BLaER1 (cell line): ENCODE measurements around the gene ZFPM1.
"Not testable (repeated sequence)": the region's sequence is repeated elsewhere in the genome, so short reads cannot be mapped to it uniquely, and the experiment has no call there.

Experiments used
- H3K27ac ChIP-seq: shearing (Covaris generic); formaldehyde crosslinking; 2 replicates; pipeline ENCODE4 v1.8.1; 2022
- H3K27me3 ChIP-seq: shearing (Covaris generic); formaldehyde crosslinking; 2 replicates; pipeline ENCODE4 v1.8.1; 2022
- H3K36me3 ChIP-seq: shearing (Covaris generic); formaldehyde crosslinking; 2 replicates; pipeline ENCODE4 v1.8.1; 2022
- H3K4me1 ChIP-seq: shearing (Covaris generic); formaldehyde crosslinking; 2 replicates; pipeline ENCODE4 v1.8.1; 2022
- H3K4me2 ChIP-seq: shearing (Covaris generic); formaldehyde crosslinking; 2 replicates; pipeline ENCODE4 v1.8.1; 2022
- H3K4me3 ChIP-seq: shearing (Covaris generic); formaldehyde crosslinking; 2 replicates; pipeline ENCODE4 v1.8.1; 2022
- H3K9ac ChIP-seq: shearing (Covaris generic); formaldehyde crosslinking; 2 replicates; pipeline ENCODE4 v1.8.1; 2022
- H3K9me3 ChIP-seq: shearing (Covaris generic); formaldehyde crosslinking; 2 replicates; pipeline ENCODE4 v1.8.1; 2022
- H4K20me1 ChIP-seq: shearing (Covaris generic); formaldehyde crosslinking; 2 replicates; pipeline ENCODE4 v1.8.1; 2022
- Cebpa-rat ChIP-seq: shearing (Covaris generic); IDR thresholded peaks from 2 replicates; pipeline ENCODE4 v1.8.1; 2022

Gene ZFPM1

DNA sequence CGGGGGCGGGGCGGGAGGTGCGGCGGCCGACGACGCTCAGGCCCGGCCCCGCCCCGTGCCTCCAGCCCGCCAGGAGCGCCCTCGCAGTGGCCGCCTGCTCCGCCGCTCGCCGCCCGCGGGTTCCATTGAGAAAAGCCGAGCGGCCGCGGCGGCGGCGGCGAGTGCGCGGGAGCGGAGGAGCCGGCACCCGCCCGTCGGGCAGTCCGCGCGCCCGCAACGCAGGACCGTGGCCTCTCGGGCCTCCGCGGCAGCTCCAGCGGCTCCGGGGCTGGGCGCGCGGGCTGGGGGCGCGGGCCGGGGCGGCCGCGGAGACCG is at the start of gene ZFPM1:
TSS of gene ZFPM1 (plus strand) at position 64 of the 315 bp plus-strand sequence. CDS start 359 bp downstream, outside the sequence.
- H3K9ac ChIP-seq: peak within 1 kb of the TSS; percentile 88
- H4K20me1 ChIP-seq: peaks cover 45% of the 10 kb centered on the region
- H3K4me3 ChIP-seq: peak within 1 kb of the TSS; percentile 87
- peaks cover 11% of the 10 kb centered on the region; the same call in 1 of the 2 replicates for H3K27me3 ChIP-seq
- no peak for TF ChIP-seq Cebpa-rat
- peaks cover 71% of the 10 kb centered on the region for H3K4me1 ChIP-seq
- H3K27ac ChIP-seq: peak within 1 kb of the TSS; percentile 82
- H3K4me2 ChIP-seq: peak within 1 kb of the TSS; percentile 97
- no peaks in the 10 kb centered on the region for H3K36me3 ChIP-seq
- no peaks in the 10 kb centered on the region for H3K9me3 ChIP-seq

GRCh38 chr16:88403794-88404581 is 49.1 kb upstream of the ZFPM1 start:
- Histone ChIP-seq H3K36me3 (no peaks in the 10 kb centered on the region), H3K27ac (no peak overlapping the region), H3K9me3 (no peaks in the 10 kb centered on the region), H3K4me3 (no peak overlapping the region), H3K27me3 (no peaks in the 10 kb centered on the region), H3K4me2 (peak overlapping the region; percentile 77), H3K9ac (no peak overlapping the region), H3K4me1 (peaks cover 70% of the 10 kb centered on the region), H4K20me1 (no peaks in the 10 kb centered on the region)
- no peak for TF ChIP-seq Cebpa-rat

GRCh38 chr16:88404769-88405168 is 48.3 kb upstream of the ZFPM1 start:
- no peak overlapping the region for H3K9ac ChIP-seq
- H4K20me1 ChIP-seq: no peaks in the 10 kb centered on the region
- no peaks in the 10 kb centered on the region for H3K27me3 ChIP-seq
- H3K36me3 ChIP-seq: no peaks in the 10 kb centered on the region
- no peak for TF ChIP-seq Cebpa-rat
- peaks cover 63% of the 10 kb centered on the region for H3K4me1 ChIP-seq
- H3K9me3 ChIP-seq: no peaks in the 10 kb centered on the region
- H3K4me2 ChIP-seq: peak overlapping the region; percentile 77
- no peak overlapping the region for H3K27ac ChIP-seq
- H3K4me3 ChIP-seq: no peak overlapping the region

GRCh38 chr16:88405216-88406060 is 47.6 kb upstream of the ZFPM1 start:
- H3K4me2 ChIP-seq: peak overlapping the region; percentile 77
- H3K9me3 ChIP-seq: no peaks in the 10 kb centered on the region
- no peak overlapping the region for H3K4me3 ChIP-seq
- H4K20me1 ChIP-seq: no peaks in the 10 kb centered on the region
- H3K27me3 ChIP-seq: no peaks in the 10 kb centered on the region
- H3K4me1 ChIP-seq: peaks cover 62% of the 10 kb centered on the region
- no peak for TF ChIP-seq Cebpa-rat
- H3K9ac ChIP-seq: no peak overlapping the region
- no peaks in the 10 kb centered on the region for H3K36me3 ChIP-seq
- H3K27ac ChIP-seq: no peak overlapping the region

DNA sequence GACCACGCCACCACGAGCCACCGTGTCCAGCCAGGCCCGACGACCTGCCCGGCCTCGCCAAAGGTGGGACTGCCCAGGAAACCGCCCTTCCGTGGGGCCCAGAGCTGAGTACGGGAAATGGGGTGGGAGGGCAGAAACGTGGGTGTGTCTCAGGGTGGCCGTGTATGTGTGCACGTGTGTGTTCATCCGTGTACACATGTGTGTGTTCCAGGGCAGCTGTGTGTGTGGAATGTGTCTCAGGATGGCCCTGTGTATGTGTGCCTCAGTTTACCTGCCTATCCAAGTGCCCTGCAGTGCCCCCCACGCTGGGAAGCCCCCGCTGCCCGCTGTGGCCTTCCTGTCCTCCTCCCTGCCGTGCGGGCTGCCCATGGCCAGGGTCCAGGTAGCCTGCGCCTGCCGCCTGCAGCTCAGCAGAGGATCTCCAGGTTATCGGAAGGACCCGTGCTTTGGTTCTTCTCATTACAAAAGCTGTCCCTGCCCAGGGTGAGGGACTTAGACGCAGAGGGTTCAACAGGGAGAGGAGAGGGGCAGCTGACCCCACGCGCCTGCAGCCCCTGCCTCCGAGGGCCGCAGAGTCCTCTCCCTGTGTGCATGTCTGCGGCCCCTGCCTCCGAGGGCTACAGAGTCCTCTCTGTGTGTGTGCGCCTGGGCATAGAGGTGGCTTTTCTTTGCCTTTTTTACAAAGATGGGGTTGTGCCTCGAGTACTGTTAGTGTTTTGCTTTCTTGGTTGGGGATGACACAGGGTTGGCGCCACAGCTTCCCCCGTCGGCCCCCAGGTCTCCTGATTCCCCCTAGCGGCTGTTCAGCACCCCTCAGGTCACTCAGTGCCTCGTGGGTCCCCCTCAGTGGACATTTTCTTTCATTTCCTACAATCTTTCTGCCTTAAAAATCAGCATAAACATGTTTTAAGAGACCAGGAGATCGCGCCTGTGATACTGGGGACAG is 46.7 kb upstream of the ZFPM1 start:
- Histone ChIP-seq H3K4me2 (peak overlapping the region; percentile 77; the same call in 1 of the 2 replicates), H3K9ac (no peak overlapping the region), H3K4me1 (peaks cover 62% of the 10 kb centered on the region), H3K4me3 (no peak overlapping the region), H4K20me1 (no peaks in the 10 kb centered on the region), H3K27me3 (no peaks in the 10 kb centered on the region), H3K27ac (no peak overlapping the region), H3K36me3 (no peaks in the 10 kb centered on the region), H3K9me3 (no peaks in the 10 kb centered on the region)
- no peak for TF ChIP-seq Cebpa-rat

DNA sequence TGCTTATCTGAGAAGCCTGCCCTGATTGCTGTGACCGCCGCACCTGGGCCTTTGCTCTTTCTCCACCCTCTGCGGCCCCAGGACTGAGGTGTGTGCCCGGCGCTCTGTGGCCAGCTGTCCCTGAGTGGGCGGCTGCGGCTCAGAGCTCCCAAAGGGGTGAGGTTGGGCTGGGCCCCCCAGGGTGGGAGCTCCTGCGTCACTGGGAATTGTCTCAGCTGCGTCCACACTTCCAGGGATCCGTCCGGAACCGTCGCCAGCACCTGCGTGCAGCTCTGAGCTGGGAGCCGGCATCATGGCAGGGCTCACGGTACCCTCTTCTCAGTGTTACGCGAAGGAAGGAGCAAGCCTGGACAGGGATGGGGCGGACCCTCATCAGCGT is 46.0 kb upstream of the ZFPM1 start:
- peak overlapping the region; percentile 53; the same call in 1 of the 2 replicates for H3K4me2 ChIP-seq
- no peak overlapping the region for H3K9ac ChIP-seq
- no peaks in the 10 kb centered on the region for H4K20me1 ChIP-seq

DNA sequence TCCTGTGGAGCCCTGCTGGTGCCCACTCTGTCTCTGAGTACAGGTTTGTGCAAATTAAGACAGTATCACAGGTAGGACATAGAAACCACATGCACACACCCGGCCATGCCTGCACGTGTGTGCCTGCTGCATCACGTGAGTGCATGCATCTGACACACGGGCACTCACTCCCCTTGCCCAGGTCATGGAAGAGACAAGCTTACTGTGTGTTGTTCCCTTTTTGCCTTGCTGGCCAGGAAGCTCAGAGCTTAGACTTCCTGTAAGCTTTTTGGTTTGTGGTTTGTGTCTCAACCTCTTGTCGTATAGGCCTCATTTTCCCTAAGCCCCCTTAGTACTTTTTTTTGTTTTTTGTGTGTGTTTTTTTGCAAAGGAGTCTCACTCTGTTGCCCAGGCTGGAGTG is 45.3 kb upstream of the ZFPM1 start:
- no peaks in the 10 kb centered on the region for H4K20me1 ChIP-seq
- H3K4me3 ChIP-seq: no peak overlapping the region
- peaks cover 58% of the 10 kb centered on the region for H3K4me1 ChIP-seq
- no peak overlapping the region for H3K27ac ChIP-seq
- no peaks in the 10 kb centered on the region for H3K9me3 ChIP-seq
- peak overlapping the region; percentile 53 for H3K4me2 ChIP-seq
- H3K9ac ChIP-seq: no peak overlapping the region
- no peaks in the 10 kb centered on the region for H3K36me3 ChIP-seq
- H3K27me3 ChIP-seq: no peaks in the 10 kb centered on the region
- TF ChIP-seq Cebpa-rat: no peak

More for the DNA sequence above, 46.0 kb upstream of the ZFPM1 start:
- Histone ChIP-seq H3K4me3 (no peak overlapping the region), H3K27ac (no peak overlapping the region), H3K9me3 (no peaks in the 10 kb centered on the region), H3K27me3 (no peaks in the 10 kb centered on the region), H3K36me3 (no peaks in the 10 kb centered on the region), H3K4me1 (peaks cover 62% of the 10 kb centered on the region)
- TF ChIP-seq Cebpa-rat: no peak

DNA sequence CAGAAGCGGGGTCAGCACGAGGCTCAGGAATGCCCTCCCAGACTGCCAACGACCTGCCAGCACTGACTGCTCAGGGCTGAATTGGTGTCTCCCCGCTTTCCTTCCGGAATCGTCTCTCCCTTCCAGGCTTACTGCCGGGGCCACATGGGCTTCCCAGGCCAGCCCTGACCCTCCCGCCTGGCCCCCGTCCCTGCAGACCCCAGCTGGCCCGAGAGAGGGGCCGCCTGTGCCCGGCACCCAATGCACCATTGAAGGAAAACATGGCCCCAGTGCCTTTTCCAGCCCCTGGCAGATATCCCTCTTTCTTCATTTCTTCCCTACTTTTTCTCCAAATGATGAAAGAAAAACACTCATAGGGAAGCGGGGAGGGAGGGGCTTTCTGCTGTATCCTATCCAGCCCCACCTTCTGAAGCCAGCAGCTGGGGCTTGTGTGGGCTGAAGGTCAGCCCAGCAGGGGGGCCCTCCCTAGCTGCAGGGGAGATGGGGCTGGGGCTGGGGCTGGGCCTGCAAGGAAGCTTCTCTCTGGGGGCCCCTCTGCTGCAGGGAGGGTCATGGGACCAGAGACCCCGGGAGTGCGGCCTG is 44.4 kb upstream of the ZFPM1 start:
- no peaks in the 10 kb centered on the region for H3K36me3 ChIP-seq
- TF ChIP-seq Cebpa-rat: no peak
- peaks cover 49% of the 10 kb centered on the region for H3K4me1 ChIP-seq
- H3K9ac ChIP-seq: no peak overlapping the region
- no peaks in the 10 kb centered on the region for H3K27me3 ChIP-seq
- H3K4me2 ChIP-seq: peak overlapping the region; percentile 53
- no peak overlapping the region for H3K4me3 ChIP-seq
- H3K9me3 ChIP-seq: no peaks in the 10 kb centered on the region
- no peak overlapping the region for H3K27ac ChIP-seq
- H4K20me1 ChIP-seq: no peaks in the 10 kb centered on the region

DNA sequence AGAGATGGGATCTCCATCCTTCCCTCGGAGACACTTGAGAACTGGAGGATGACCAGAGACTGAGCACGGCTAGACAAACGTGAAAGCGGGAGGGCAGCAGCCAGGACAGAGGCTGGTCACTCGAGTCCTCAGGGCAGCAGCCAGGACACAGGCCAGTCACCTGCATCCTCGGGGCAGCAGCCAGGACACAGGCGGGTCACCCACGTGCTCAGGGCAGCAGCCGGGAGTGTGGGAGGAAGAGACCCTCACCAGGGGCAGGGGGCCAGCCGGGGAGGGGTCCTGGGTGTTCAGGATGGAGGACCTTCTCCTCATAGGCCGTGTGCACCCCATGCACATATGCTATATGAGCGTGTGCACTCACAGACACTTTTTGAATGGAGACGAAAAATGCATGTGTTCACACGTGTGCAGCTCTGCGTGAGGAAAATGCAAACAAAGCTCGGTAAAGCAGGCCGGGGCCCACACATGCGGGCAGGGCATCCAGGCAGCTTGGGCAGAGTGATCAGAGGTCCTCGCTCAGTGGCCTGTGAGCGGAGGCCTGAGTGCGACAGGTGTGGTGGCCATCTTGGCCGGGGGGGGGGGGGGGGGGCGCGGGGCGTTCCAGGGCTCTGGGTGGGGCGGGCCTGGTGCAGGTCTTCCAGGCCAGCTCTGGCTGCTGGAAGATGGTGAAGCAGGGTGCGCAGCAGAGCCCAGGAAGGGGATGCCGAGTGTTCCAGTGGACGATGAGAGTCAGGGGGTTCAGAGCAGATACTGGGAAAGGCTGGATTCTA is 43.6 kb upstream of the ZFPM1 start:
- Histone ChIP-seq H3K36me3 (no peaks in the 10 kb centered on the region), H3K4me2 (no peak overlapping the region), H3K27me3 (no peaks in the 10 kb centered on the region), H3K27ac (no peak overlapping the region), H3K9me3 (no peaks in the 10 kb centered on the region), H4K20me1 (no peaks in the 10 kb centered on the region), H3K4me1 (peaks cover 41% of the 10 kb centered on the region), H3K9ac (no peak overlapping the region), H3K4me3 (no peak overlapping the region)
- no peak for TF ChIP-seq Cebpa-rat

DNA sequence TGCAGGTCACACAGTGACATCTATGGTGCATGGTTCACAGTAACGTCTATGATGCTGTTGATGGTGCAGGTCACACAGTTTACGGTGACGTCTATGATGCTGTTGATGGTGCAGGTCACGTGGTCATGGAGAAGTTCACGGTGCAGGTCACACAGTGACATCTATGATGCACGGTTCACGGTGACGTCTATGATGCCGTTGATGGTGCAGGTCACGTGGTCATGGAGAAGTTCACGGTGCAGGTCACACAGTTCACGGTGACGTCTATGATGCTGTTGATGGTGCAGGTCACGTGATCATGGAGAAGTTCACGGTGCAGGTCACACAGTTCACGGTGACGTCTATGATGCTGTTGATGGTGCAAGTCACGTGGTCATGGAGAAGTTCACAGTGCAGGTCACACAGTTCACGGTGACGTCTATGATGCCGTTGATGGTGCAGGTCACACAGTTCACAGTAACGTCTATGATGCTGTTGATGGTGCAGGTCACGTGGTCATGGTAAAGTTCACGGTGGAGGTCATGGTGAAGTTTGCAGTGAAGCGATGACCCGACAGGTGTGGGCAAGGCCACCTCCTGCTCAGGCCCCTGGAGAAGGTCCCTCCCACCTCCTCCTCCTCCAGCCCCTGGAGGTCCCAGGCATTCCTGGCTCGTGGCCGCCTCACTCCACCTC is 42.6 kb upstream of the ZFPM1 start:
- H3K36me3 ChIP-seq, H3K4me2 ChIP-seq, H3K27me3 ChIP-seq, H3K9me3 ChIP-seq, H3K27ac ChIP-seq, H3K9ac ChIP-seq, H4K20me1 ChIP-seq, H3K4me3 ChIP-seq: not testable (repeated sequence)
- peaks cover 32% of the 10 kb centered on the region for H3K4me1 ChIP-seq
